ENCODE measurements around the gene PALLD.
"Not testable (repeated sequence)": the region's sequence is repeated elsewhere in the genome, so short reads cannot be mapped to it uniquely, and the experiment has no call there.

The PALLD gene

DNA sequence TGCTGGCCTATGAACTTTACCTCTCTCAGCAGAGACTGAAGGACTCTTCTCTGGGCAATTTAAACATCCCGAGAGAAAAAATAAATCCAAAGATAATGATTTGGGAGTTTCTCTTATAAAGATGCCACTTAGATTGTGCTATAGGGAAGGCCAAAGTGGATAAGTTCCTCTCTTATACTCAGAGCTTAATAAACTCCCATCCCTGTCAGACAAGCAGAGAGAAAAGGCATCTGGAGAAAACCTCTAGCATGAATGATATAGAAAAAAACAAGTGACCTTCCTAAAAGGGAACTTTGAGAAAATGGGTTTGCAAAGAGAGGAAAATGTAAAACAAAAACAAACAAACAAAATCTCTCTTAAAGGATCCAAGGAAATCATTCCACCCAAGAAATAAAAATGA is 199.4 kb downstream of the PALLD start:
- Histone ChIP-seq H3K36me3 (ENCODE audit: control insufficient read depth, insufficient read depth, low read length) (no peaks in the 10 kb centered on the region), H3K9me3 (ENCODE audit: control insufficient read depth, insufficient read depth, low read length) (no peaks in the 10 kb centered on the region), H3K4me3 (ENCODE audit: low read depth, low read length) (no peak overlapping the region), H3K9ac (ENCODE audit: low read depth, low read length) (no peak overlapping the region), H3K4me1 (ENCODE audit: control insufficient read depth, insufficient read depth, low read length) (no peaks in the 10 kb centered on the region), H3K27me3 (ENCODE audit: control insufficient read depth, insufficient read depth, low read length) (no peaks in the 10 kb centered on the region)

DNA sequence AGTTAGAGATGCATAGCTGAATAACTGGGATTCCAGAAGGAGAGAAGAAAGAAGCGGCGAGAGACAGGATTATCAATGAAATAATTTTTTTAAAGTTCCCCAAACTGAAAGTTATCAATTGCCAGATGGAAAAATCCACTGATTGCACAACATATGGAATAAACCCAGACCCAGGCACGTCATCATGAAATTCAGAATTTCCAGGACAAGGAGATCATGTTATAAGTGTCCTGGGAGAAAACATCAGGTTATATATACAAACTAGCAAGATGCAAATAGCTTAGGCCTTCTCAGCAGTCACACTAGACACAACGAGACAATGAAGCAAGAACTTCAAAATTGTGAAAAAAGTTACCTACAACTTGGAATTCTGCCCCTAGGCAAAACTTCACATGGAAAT is 200.0 kb downstream of the PALLD start:
- Histone ChIP-seq H3K36me3 (ENCODE audit: control insufficient read depth, insufficient read depth, low read length) (no peaks in the 10 kb centered on the region), H3K4me1 (ENCODE audit: control insufficient read depth, insufficient read depth, low read length) (no peaks in the 10 kb centered on the region), H3K27me3 (ENCODE audit: control insufficient read depth, insufficient read depth, low read length) (no peaks in the 10 kb centered on the region), H3K9ac (ENCODE audit: low read depth, low read length) (no peak overlapping the region), H3K9me3 (ENCODE audit: control insufficient read depth, insufficient read depth, low read length) (no peaks in the 10 kb centered on the region), H3K4me3 (ENCODE audit: low read depth, low read length) (no peak overlapping the region)

DNA sequence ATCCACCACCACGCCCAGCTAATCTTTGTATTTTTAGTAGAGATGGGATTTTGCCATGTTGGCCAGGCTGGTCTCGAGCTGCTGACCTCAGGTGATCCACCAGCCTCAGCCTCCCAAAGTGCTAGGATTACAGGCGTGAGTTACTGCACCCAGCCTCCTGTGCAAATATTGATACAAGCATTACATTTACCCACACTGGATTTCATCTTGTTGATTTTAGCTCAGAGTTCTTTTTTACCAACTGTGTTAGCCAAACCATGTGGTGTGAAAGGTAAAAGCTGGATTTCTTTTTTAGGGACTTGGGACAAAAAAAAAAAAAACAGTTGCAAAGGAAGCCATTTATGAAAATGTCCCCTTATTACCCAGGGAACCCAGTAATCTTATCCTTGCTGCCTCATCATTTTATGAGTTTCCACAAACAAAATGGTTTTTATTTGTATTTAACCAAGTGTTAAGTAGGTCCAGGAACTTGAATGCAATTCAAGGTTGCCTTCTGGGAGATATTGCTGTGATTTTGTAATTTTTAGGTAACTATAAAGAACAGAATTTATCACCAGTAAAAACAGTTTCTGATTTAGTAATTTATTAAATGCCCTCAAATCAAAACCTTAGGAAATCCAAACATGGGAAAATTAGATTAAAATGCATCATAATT is 202.5 kb downstream of the PALLD start:
- H3K4me3 ChIP-seq (ENCODE audit: low read depth, low read length), result no peak overlapping the region

DNA sequence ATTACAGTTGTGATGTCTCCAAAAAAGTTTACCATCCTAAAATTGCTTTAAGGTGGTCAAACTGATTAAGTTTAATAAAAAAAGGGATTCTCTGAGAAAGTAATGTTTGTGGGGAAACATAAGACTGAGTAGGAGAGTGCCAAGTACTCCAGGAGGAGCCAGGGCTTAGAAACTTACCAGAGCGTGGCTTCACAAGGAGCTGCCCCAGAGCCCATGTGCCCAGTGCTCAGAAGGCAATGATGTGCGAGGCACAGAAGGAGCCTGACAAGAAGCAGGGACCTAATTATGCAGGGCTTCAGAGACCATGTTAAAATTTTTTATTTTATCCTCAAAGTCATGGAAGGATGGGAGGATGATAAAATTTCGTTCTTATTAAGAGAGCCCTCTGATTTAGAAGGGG is 204.2 kb downstream of the PALLD start:
- no peaks in the 10 kb centered on the region for H3K4me1 ChIP-seq (ENCODE audit: control insufficient read depth, insufficient read depth, low read length)
- H3K9ac ChIP-seq (ENCODE audit: low read depth, low read length), result no peak overlapping the region
- no peaks in the 10 kb centered on the region for H3K36me3 ChIP-seq (ENCODE audit: control insufficient read depth, insufficient read depth, low read length)

More for the DNA sequence above, 202.5 kb downstream of the PALLD start:
- no peaks in the 10 kb centered on the region for H3K9me3 ChIP-seq (ENCODE audit: control insufficient read depth, insufficient read depth, low read length)
- H3K9ac ChIP-seq (ENCODE audit: low read depth, low read length), result no peak overlapping the region
- no peaks in the 10 kb centered on the region for H3K36me3 ChIP-seq (ENCODE audit: control insufficient read depth, insufficient read depth, low read length)
- H3K4me1 ChIP-seq (ENCODE audit: control insufficient read depth, insufficient read depth, low read length), result no peaks in the 10 kb centered on the region
- H3K27me3 ChIP-seq (ENCODE audit: control insufficient read depth, insufficient read depth, low read length), result no peaks in the 10 kb centered on the region

DNA sequence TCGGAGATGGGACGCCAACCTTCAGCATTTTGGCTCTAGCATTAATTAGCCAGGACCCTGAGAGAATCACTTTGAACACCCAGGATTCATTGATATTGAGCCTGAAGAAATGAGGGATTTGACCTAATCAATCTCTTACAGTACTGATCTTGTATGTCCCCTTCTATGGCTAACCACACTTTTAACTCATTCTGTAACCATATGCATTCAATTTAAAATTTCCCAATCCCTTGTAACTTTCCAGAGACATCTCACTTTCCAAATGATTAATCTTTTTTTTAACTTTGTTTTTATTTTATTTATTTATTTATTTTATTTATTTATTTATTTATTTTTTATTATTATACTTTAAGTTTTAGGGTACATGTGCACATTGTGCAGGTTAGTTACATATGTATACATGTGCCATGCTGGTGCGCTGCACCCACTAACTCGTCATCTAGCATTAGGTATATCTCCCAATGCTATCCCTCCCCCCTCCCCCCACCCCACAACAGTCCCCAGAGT is 205.8 kb downstream of the PALLD start:
- H3K27me3 ChIP-seq (ENCODE audit: control insufficient read depth, insufficient read depth, low read length); H3K36me3 ChIP-seq (ENCODE audit: control insufficient read depth, insufficient read depth, low read length); H3K4me1 ChIP-seq (ENCODE audit: control insufficient read depth, insufficient read depth, low read length); H3K9me3 ChIP-seq (ENCODE audit: control insufficient read depth, insufficient read depth, low read length); H3K9ac ChIP-seq (ENCODE audit: low read depth, low read length); H3K4me3 ChIP-seq (ENCODE audit: low read depth, low read length): not testable (repeated sequence)

More for the DNA sequence above, 204.2 kb downstream of the PALLD start:
- Histone ChIP-seq H3K4me3 (ENCODE audit: low read depth, low read length) (no peak overlapping the region), H3K9me3 (ENCODE audit: control insufficient read depth, insufficient read depth, low read length) (no peaks in the 10 kb centered on the region), H3K27me3 (ENCODE audit: control insufficient read depth, insufficient read depth, low read length) (no peaks in the 10 kb centered on the region)

DNA sequence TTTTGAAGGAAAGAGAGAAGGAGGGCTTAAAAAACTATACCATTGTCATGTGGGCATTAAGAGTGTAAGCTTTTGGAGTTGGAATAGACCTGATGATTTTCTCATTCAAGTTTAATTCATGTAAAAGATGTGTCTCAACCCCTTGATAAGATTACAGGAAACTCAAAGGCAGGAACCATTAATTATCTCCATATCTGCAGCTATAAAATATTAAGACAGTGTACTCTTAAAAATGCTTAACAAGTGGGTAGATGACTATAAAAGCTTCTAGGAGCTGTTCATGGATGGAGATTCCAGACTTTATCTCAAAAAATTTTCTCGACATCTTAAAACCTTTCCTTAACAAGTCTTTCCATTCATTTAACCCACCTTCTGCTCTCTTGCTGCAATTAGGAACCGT is 208.3 kb downstream of the PALLD start:
- no peak overlapping the region for H3K9ac ChIP-seq (ENCODE audit: low read depth, low read length)
- no peaks in the 10 kb centered on the region for H3K4me1 ChIP-seq (ENCODE audit: control insufficient read depth, insufficient read depth, low read length)
- no peaks in the 10 kb centered on the region for H3K27me3 ChIP-seq (ENCODE audit: control insufficient read depth, insufficient read depth, low read length)
- no peak overlapping the region for H3K4me3 ChIP-seq (ENCODE audit: low read depth, low read length)
- H3K9me3 ChIP-seq (ENCODE audit: control insufficient read depth, insufficient read depth, low read length), result no peaks in the 10 kb centered on the region
- H3K36me3 ChIP-seq (ENCODE audit: control insufficient read depth, insufficient read depth, low read length), result no peaks in the 10 kb centered on the region

DNA sequence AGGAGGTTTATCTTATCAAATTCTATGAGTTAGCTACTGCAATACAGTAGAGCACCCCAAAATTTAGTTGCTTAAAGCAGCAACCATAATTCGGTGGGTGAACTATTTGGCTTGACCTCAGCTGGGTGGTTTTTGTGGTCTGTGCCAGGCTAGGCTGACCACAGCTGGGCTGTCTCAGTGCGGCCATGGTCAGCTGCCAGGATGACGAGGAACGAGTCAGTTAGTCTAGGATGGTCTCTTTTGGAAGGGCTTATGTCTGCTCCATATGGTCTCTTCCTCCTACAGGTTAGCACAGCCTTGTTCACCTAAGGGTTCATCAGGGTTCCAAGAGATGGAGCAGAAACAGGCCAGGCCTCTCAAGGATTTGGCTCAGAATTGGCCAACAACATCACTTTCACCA is 210.4 kb downstream of the PALLD start:
- Histone ChIP-seq H3K36me3 (ENCODE audit: control insufficient read depth, insufficient read depth, low read length) (no peaks in the 10 kb centered on the region), H3K4me3 (ENCODE audit: low read depth, low read length) (no peak overlapping the region), H3K4me1 (ENCODE audit: control insufficient read depth, insufficient read depth, low read length) (no peaks in the 10 kb centered on the region), H3K9me3 (ENCODE audit: control insufficient read depth, insufficient read depth, low read length) (no peaks in the 10 kb centered on the region), H3K9ac (ENCODE audit: low read depth, low read length) (no peak overlapping the region), H3K27me3 (ENCODE audit: control insufficient read depth, insufficient read depth, low read length) (no peaks in the 10 kb centered on the region)

DNA sequence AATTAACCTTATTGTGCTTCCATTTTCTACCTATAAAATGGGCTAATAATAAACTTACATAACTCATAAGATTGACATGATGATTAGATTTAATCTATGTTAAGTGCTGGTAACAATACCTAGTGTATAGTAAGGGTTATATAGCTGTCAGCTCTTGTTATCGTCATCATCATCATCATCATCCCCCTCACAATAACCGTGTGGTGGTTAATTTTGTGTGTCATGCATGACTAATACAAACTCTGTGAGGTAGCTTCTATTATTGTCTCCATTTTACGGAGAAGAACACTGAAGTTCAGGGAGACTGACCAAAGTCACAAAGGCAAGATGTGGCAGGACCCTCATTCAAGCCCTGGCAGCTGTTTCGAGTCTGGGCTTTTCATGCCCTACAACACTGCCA is 211.3 kb downstream of the PALLD start:
- H3K9me3 ChIP-seq (ENCODE audit: control insufficient read depth, insufficient read depth, low read length), result no peaks in the 10 kb centered on the region
- H3K36me3 ChIP-seq (ENCODE audit: control insufficient read depth, insufficient read depth, low read length), result no peaks in the 10 kb centered on the region
- H3K9ac ChIP-seq (ENCODE audit: low read depth, low read length), result no peak overlapping the region
- H3K4me3 ChIP-seq (ENCODE audit: low read depth, low read length), result no peak overlapping the region
- H3K27me3 ChIP-seq (ENCODE audit: control insufficient read depth, insufficient read depth, low read length), result no peaks in the 10 kb centered on the region
- H3K4me1 ChIP-seq (ENCODE audit: control insufficient read depth, insufficient read depth, low read length), result no peaks in the 10 kb centered on the region

DNA sequence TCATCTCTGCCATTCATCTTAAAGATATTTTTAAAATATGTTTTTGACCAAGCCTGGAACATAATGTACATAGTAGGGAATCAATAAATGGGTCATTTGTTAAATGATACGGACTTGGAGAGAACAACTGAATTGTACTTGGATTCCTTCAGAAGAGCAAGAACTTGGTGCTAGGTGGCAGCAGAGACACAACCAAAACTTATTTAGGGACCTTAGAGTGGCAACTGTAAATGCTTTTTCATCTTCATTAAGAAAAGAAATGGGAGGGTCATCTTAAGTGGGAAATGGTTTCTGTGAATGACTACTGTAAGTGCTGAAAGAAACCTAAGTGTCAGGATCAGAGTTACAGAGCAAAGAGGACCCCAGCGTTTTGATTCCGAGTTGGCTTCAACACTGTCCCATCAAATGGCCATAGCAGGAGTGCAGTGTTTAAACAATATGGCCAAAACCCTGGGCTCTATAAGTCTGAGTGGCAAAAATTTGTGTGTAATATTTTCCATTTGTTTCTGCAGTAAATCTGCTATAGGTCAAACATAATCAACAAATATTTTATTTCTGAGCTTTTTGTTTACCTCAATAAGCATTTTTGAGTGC is 213.6 kb downstream of the PALLD start:
- no peak overlapping the region for H3K4me3 ChIP-seq (ENCODE audit: low read depth, low read length)
- no peaks in the 10 kb centered on the region for H3K36me3 ChIP-seq (ENCODE audit: control insufficient read depth, insufficient read depth, low read length)
- no peaks in the 10 kb centered on the region for H3K27me3 ChIP-seq (ENCODE audit: control insufficient read depth, insufficient read depth, low read length)
- H3K9ac ChIP-seq (ENCODE audit: low read depth, low read length), result no peak overlapping the region
- no peaks in the 10 kb centered on the region for H3K9me3 ChIP-seq (ENCODE audit: control insufficient read depth, insufficient read depth, low read length)
- H3K4me1 ChIP-seq (ENCODE audit: control insufficient read depth, insufficient read depth, low read length), result no peaks in the 10 kb centered on the region

DNA sequence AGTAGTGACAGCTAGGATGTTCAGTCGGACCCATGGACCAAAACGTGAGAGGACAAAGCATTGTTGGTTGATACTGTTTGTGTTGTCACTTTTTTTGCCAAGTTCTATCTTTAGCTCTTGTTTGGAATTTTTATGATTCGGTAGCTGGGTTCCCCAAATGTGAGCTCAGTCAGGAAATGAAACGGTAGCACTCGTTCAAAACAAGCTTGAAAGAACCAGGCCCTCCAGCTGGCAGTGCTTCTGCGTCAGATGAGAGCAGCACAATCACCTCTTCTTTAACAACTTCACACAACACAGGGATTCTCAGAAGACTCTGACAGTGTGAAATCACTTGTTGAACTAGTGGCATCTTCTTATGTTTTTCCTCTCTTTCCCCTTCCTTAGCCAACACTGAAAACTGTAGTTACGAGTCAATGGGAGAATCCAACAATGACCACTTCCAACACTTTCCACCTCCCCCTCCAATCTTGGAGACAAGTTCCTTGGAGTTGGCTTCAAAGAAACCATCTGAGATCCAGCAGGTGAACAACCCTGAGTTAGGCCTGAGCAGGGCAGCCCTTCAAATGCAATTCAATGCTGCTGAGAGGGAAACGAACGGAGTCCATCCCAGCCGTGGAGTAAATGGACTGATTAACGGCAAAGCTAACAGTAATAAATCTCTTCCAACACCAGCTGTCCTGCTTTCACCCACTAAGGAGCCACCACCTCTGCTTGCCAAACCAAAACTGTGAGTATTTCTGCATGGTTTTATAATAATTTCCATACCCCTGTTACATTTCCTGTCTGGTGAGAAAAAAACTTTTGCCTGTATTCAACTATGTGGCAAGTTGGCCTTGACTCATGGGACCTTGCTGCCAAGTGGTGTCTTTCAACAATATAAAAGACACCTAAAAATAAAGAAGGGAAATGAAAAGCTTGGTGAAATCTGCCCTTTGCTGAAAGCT is 214.6 kb downstream of the PALLD start:
- peaks cover 2% of the 10 kb centered on the region for H3K4me1 ChIP-seq (ENCODE audit: control insufficient read depth, insufficient read depth, low read length)
- no peak overlapping the region for H3K4me3 ChIP-seq (ENCODE audit: low read depth, low read length)
- no peaks in the 10 kb centered on the region for H3K9me3 ChIP-seq (ENCODE audit: control insufficient read depth, insufficient read depth, low read length)
- no peak overlapping the region for H3K9ac ChIP-seq (ENCODE audit: low read depth, low read length)
- H3K27me3 ChIP-seq (ENCODE audit: control insufficient read depth, insufficient read depth, low read length), result peaks cover under 1% of the 10 kb centered on the region
- no peaks in the 10 kb centered on the region for H3K36me3 ChIP-seq (ENCODE audit: control insufficient read depth, insufficient read depth, low read length)

DNA sequence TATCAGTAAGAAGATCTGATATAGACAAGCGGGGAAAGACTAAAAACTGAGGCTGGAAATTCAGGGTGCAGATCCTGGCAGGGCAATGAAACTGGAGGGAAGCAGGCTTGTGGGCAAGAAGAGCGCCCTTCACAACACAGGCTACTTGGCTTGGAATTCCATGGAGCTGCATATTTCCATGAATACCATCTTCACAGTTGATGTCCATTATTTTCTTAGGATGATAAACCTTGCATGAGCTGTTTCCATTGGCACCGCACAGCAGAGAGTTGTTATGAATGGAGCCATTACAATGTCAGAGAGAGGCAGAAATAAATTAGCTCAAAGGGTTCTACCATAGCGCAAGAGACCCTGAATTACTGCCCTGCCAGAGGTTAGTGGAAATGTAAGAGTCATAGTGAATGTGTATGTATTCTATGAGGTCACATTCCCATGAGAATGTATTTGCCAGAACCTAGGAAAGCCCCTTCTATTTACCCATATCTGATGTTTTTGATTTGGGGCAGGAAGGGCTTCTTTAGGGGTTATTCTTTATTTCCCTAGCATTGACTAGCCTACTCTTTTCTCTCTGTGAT is 215.6 kb downstream of the PALLD start:
- Histone ChIP-seq H3K9me3 (ENCODE audit: control insufficient read depth, insufficient read depth, low read length) (no peaks in the 10 kb centered on the region), H3K36me3 (ENCODE audit: control insufficient read depth, insufficient read depth, low read length) (no peaks in the 10 kb centered on the region), H3K9ac (ENCODE audit: low read depth, low read length) (no peak overlapping the region), H3K4me3 (ENCODE audit: low read depth, low read length) (no peak overlapping the region), H3K27me3 (ENCODE audit: control insufficient read depth, insufficient read depth, low read length) (peaks cover 7% of the 10 kb centered on the region), H3K4me1 (ENCODE audit: control insufficient read depth, insufficient read depth, low read length) (peaks cover 5% of the 10 kb centered on the region)
